Measurements from ENCODE around the gene CSPG4.

DNA sequence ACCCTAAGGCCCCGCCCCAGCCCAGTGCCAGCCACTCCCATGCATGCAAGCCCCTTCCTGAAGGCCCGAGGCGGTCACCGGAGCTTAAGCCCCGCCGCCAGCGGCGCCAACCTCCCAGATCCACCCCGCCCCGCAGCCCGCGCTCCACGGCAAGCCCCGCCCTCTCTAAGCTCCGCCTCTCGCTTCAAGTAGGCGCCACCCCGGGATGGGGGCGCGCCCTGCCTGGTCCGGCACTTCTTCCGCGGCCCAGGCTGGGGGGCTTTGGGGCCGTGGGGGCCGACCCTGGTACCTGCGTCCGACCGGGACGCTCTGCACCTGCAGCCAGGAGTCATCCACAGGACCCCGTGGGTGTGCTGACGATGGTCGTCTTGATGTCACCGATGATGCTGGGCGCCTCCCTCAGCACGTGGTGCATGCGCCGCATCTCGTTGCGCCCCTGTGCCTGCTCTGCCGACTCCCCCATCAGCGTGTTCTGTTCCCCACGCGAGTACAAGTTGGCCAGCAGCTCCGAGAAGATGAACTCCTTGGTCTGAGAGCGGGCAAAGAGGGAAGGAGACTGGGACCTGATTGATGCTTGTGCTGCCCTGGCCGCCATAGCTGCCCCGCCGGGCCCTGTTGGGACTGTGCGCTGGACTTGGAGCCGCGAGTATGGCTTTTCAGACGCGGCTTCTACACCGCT is 26.1 kb upstream of the CSPG4 start:
- TF ChIP-seq, protein P1, sequence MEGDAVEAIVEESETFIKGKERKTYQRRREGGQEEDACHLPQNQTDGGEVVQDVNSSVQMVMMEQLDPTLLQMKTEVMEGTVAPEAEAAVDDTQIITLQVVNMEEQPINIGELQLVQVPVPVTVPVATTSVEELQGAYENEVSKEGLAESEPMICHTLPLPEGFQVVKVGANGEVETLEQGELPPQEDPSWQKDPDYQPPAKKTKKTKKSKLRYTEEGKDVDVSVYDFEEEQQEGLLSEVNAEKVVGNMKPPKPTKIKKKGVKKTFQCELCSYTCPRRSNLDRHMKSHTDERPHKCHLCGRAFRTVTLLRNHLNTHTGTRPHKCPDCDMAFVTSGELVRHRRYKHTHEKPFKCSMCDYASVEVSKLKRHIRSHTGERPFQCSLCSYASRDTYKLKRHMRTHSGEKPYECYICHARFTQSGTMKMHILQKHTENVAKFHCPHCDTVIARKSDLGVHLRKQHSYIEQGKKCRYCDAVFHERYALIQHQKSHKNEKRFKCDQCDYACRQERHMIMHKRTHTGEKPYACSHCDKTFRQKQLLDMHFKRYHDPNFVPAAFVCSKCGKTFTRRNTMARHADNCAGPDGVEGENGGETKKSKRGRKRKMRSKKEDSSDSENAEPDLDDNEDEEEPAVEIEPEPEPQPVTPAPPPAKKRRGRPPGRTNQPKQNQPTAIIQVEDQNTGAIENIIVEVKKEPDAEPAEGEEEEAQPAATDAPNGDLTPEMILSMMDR (IDR thresholded peaks at IDR 0.05; ENCODE audit: control extremely low read depth in 1 of 3, insufficient read depth in 1 of 3, low read depth in 1 of 3, low read length in 3 of 3) = no peak
- TF ChIP-seq YY1 (IDR thresholded peaks at IDR 0.05; ENCODE audit: low read depth, low read length) (peak; percentile 70), RAD21 (IDR thresholded peaks at IDR 0.05 in 1 of 2, conservative IDR thresholded peaks at IDR 0.05 in 1 of 2; ENCODE audit: low read depth in 2 of 2, low read length in 2 of 2) (no peak), CREB1 (IDR thresholded peaks at IDR 0.05) (peak; percentile 83), POLR2AphosphoS5 (IDR thresholded peaks at IDR 0.05; ENCODE audit: low read depth, low read length) (0 out of 2 replicates have a peak, but pooled peaks have one; percentile 32)

Data from H1 (cell line).